Loucy (cell line): ENCODE data around the gene GREB1.

ENCODE experiments used
- CTCF ChIP-seq: fragments of 200-600 bp; sonication (generic); conservative IDR thresholded peaks from 2 replicates; pipeline ENCODE4 v1.5.1; 2014; ENCODE audit warnings: mild to moderate bottlenecking, antibody characterized with exemption, low read length
- EZH2phosphoT487 ChIP-seq: fragments of 200-600 bp; IDR thresholded peaks from 2 replicates; pipeline ENCODE4 v1.6.1; 2018; ENCODE audit warnings: antibody characterized with exemption, mild to moderate bottlenecking, moderate library complexity, borderline replicate concordance

DNA sequence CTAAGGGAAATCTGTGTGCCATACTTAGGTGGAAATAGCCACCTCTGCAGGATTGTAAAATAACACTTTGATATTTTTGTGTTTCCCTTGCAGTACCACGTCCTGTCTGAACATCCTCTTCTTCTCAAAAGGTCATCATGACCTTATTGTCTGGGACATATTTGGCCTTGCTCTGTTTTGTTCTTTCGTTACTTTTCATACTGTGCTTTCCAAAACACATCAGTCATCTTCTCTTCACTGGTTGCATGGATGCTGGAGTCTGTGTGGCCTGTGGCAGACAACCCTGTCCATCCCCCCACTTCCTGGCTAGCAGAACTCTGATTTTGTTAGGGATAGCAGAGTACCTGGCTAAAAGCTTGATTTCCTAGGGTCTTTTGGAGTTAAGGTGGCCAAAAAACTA lies 9.4 kb upstream of the GREB1 start:
- TF ChIP-seq EZH2phosphoT487 (no peak), CTCF (no peak)
